ENCODE data around the gene TTC34.

The TTC34 gene

DNA sequence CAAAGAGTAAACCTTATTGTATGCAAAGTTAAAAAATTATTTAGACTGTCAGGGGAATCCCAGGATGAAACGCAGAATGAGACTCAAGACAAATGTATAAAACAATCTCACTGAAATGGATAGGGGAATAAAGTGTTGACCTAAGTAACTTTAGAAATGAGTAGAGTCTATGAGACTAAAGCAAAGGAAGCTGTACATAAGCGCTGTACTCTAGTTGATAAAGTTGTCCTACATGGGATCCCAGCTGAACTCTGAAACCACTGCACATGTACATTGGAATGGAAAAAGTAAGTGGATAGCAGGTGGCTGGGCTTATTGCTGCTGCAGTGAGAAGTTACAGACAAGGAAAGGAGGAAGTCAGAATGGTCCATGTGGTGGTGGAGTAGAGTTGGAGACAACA is 187.3 kb downstream of the TTC34 start:
- no peak overlapping the region for H3K4me3 ChIP-seq (ENCODE audit: low read depth, low read length)
- TF ChIP-seq, protein P1, sequence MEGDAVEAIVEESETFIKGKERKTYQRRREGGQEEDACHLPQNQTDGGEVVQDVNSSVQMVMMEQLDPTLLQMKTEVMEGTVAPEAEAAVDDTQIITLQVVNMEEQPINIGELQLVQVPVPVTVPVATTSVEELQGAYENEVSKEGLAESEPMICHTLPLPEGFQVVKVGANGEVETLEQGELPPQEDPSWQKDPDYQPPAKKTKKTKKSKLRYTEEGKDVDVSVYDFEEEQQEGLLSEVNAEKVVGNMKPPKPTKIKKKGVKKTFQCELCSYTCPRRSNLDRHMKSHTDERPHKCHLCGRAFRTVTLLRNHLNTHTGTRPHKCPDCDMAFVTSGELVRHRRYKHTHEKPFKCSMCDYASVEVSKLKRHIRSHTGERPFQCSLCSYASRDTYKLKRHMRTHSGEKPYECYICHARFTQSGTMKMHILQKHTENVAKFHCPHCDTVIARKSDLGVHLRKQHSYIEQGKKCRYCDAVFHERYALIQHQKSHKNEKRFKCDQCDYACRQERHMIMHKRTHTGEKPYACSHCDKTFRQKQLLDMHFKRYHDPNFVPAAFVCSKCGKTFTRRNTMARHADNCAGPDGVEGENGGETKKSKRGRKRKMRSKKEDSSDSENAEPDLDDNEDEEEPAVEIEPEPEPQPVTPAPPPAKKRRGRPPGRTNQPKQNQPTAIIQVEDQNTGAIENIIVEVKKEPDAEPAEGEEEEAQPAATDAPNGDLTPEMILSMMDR (IDR thresholded peaks at IDR 0.05; ENCODE audit: low read depth, low read length), result no peak

DNA sequence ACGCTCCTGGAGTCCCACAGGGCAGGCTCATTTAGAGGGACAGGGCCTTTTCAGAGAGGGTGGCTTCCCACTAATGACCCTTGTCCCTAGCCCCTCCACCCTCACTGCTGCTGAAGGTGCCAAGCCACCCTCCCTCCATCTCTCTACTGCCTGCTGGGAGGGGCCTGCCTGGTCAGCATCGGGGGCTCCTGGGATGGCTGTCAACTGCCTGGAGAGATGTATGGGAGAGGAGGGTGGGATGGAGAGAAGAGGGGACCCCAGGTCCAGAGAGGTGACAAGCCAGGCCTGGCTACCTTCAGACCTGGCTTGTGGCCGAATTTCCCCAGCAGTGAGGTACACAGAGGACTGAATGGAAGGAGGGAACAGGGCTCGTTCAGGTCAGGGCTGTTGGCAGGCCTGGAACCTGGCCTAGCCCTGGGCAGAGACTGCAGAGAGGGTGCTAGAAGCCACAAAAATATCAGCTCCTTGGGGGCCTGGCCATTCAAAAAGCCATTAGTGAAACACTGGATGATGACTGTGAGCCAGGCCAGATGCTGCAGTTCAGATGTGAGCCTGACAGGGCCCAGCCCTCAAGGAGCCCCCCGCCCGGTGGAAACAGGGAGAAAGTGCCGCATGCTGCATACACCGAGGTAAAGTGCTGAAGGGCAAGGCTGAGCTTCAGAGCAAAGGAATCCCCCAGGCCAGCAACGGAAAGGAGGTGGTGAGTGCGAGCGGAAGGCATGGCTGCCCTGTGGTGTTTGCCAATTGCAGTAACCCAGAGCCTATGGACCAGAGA is 188.7 kb downstream of the TTC34 start:
- no peak overlapping the region for H3K4me3 ChIP-seq (ENCODE audit: low read depth, low read length)
- TF ChIP-seq, protein P1 (IDR thresholded peaks at IDR 0.05; ENCODE audit: low read depth, low read length), result no peak

DNA sequence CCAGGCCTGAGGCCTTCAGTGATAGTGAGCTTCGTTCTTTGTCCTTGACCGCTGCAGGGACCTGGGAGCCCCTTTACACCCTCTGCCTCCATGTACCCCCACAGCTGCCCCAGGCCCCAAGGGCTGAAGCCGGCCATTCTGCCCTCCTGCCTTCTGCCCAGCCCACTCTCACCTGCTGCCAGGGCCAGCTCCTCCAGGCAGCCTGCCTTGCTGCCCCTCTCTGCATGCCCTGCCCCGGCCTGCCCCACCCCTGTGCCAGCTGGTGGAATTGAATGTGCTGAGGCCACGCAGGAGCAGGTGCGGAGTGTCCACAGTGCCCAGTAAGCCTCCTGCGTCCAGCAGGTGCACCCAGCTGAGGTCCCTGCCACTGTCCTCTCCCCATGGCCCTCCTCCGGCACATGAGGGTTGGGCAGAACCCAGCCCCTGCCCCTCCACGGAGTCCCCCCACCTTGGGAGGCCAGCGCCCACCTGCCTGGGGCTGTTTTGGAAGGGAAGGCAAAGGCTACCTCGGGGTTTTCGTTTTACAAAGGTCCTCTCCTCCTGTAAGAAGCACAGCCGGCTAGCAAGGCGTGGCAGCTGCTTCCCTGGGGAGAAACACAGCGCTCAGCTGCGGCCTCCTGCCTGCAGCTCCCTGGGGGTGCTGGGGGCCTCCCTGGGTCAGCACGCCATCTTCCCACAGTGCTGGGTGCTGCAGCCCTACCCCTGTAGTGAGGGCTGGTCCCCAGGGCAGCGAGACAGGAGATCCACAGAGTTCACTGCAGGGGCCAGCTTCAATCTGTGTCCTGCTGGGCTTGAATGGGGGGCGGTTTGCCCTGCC is 189.7 kb downstream of the TTC34 start:
- TF ChIP-seq, protein P1 (IDR thresholded peaks at IDR 0.05; ENCODE audit: low read depth, low read length), result no peak
- H3K4me3 ChIP-seq (ENCODE audit: low read depth, low read length), result no peak overlapping the region

DNA sequence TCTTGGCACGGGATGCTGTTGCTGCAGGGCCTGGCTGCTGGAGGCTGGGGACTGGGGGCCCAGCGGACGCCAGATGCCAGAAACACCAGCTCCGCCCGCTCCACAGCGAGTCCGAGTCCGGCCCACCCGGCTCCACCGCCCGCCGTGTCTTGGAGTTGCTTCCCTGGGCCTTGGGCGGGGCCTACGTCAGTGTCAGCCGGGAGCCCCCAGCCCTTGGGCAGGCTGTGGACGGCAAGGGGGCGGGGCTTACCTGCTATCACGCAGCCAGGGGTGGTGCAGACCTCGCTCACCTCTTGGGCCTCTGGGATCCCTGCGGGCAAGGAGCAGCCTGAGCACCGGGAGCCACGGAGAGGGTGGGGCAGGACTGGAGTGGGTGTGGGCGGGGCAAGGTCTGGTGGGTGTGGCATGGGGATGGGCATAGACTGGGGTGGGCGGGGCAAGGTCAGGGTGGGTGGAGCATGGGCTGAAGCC is 190.4 kb downstream of the TTC34 start:
- H3K4me3 ChIP-seq (ENCODE audit: low read depth, low read length), result no peak overlapping the region
- TF ChIP-seq, protein P1 (IDR thresholded peaks at IDR 0.05; ENCODE audit: low read depth, low read length), result no peak

DNA sequence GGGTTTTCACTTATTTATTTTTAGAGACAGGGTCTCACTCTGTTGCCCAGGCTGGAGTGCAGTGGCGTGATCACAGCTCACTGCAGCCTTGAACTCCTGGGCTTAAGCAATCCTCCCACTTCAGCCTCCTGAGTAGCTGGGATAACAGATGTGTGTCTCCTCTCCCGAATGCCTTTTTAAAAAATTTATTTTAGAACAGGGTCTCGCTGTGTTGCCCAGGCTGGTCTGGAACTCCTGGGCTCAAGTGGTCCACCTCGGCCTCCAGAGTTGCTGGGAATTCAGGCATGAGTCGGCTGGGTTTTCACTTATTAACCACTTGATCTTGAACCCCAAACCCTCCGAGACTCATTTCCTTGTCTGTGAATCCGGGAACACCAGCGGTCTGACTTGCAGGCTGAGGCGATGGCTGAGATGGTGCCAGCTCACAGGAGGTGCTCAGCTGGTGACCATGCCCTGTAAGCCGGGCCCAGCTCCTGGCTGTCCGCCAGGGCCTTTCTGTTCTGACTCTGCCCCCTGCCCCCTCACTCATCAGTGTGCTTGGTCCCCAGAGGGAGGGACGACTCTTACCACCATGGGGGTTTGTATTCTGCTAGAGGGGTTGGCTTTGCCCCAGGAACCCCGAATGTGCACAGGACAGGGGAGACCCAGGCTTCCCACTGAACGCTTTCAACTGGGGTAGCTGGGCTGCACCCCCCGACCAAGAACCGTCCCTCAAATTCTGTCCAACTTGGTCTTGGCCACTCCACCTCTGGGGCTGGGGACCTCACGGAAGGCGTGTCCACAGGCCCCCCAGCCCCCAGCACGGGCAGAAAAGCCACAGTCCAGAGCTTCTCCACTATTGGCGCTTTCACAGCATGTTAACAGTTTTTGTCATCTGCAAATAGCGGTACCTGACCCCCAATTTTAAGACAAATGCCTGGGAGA is 191.2 kb downstream of the TTC34 start:
- TF ChIP-seq, protein P1 (IDR thresholded peaks at IDR 0.05; ENCODE audit: low read depth, low read length), result no peak
- no peak overlapping the region for H3K4me3 ChIP-seq (ENCODE audit: low read depth, low read length)

DNA sequence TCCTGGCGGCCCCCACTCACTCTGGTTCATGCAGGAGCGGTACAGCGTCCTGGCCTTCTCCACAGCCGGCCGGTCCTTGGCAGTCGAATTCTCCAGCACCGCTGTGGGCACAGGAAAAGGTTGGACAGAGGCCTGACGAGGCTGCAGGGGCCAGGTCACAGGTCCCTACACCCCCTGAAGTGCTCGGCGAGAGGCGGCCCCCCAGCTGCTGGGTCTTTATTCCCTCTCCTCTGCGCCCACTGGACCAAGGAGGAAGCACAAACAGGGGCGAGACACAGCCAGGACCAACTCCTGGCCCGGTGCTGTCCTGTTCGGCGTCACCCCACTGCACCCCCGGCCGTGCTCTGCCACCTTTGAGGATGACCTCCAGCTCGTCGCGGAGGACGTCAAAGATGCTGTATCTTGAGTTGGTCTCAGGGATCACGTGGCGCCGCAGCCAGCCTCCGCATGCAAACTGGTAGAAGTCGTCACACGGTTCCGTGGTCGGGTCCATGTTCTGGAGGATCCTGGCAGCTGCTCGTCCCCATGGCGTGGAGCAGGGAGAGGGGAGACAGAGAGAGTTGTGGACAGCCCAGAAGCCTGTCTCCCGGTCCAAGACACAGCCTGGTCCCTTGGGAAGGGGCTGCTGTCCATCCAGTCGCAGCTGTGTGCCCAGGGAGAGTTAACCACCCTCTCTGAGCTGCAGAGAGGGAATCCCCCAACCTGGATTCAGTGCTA is 192.0 kb downstream of the TTC34 start:
- H3K4me3 ChIP-seq (ENCODE audit: low read depth, low read length), result no peak overlapping the region
- TF ChIP-seq, protein P1 (IDR thresholded peaks at IDR 0.05; ENCODE audit: low read depth, low read length), result no peak
